Endothelial cell of umbilical vein (primary cell): Measurements from ENCODE around the gene MINK1.

ENCODE experiments used
- CTCF ChIP-seq, 2 donors: IDR thresholded peaks; 1 replicate in 1 of 2; 2 replicates in 1 of 2; pipeline ENCODE4 v1.5.1; 2011; ENCODE audit warnings: low read length in 2 of 2, mild to moderate bottlenecking in 2 of 2, moderate library complexity in 2 of 2, control low read depth in 1 of 2, inconsistent platforms in 1 of 2, low read depth in 1 of 2; ENCODE audit not compliant: insufficient read depth in 1 of 2; ENCODE audit errors: extremely low read depth in 1 of 2
- EZH2 ChIP-seq: IDR thresholded peaks from 2 replicates; pipeline ENCODE4 v1.6.1; 2012; ENCODE audit warnings: borderline replicate concordance, low read depth, mild to moderate bottlenecking, moderate library complexity, low read length, inconsistent platforms; ENCODE audit not compliant: severe bottlenecking
- FOS ChIP-seq: IDR thresholded peaks from 2 replicates; pipeline ENCODE4 v1.6.1; 2011; ENCODE audit warnings: mild to moderate bottlenecking, low read length, moderate library complexity, borderline replicate concordance; ENCODE audit not compliant: insufficient read depth
- GATA2 ChIP-seq: IDR thresholded peaks from 2 replicates; pipeline ENCODE4 v1.7.0; 2011; ENCODE audit warnings: low read depth, mild to moderate bottlenecking, moderate library complexity, mixed read lengths, low read length; ENCODE audit not compliant: insufficient read length, insufficient read depth
- JUN ChIP-seq: IDR thresholded peaks from 2 replicates; pipeline ENCODE4 v1.6.1; 2011; ENCODE audit warnings: borderline replicate concordance, low read depth; ENCODE audit not compliant: insufficient read length, insufficient read depth
- MAX ChIP-seq: IDR thresholded peaks from 2 replicates; pipeline ENCODE4 v1.6.1; 2011; ENCODE audit not compliant: insufficient read depth, insufficient read length
- MYC ChIP-seq: IDR thresholded peaks from one replicate; pipeline ENCODE4 v1.6.1; 2011; ENCODE audit warnings: mild to moderate bottlenecking, low read depth, low read length
- POLR2A ChIP-seq: IDR thresholded peaks from 2 replicates; pipeline ENCODE4 v1.6.1; 2012; ENCODE audit warnings: low read depth, mild to moderate bottlenecking, control low read depth, low read length
- POLR2AphosphoS5 ChIP-seq: IDR thresholded peaks from 2 replicates; pipeline ENCODE4 v1.6.1; 2012; ENCODE audit warnings: low read depth, mild to moderate bottlenecking, control low read depth, low read length, moderate library complexity; ENCODE audit not compliant: insufficient read depth

- TF ChIP-seq POLR2A: no peak
- no peak for TF ChIP-seq POLR2AphosphoS5
- TF ChIP-seq CTCF (IDR thresholded peaks at IDR 0.05; ENCODE audit: extremely low read depth in 1 of 2, insufficient read depth in 1 of 2, low read depth in 1 of 2, low read length in 2 of 2): no peak
- TF ChIP-seq EZH2: no peak
- no peak for TF ChIP-seq FOS
- no peak for TF ChIP-seq JUN
- TF ChIP-seq MYC: no peak
- no peak for TF ChIP-seq MAX
- no peak for TF ChIP-seq GATA2
Measured at GRCh38 chr17:4902540-4902939, 69.4 kb downstream of the MINK1 start.
